Measurements from ENCODE around the gene EPHA2.

Gene EPHA2

GRCh38 chr1:16183765-16184556 is 28.1 kb upstream of the EPHA2 start:
- WGBS (ENCODE audit: insufficient coverage, insufficient read length) = no CpG with 5 or more reads among the region's 19 CpGs
- 0 out of 2 replicates have a peak, but pooled peaks cover 1% of the 10 kb centered on the region for H3K4me1 ChIP-seq (ENCODE audit: control insufficient read depth, insufficient read depth, low read length)
- H3K27me3 ChIP-seq (ENCODE audit: control insufficient read depth, insufficient read depth, low read length) = no peaks in the 10 kb centered on the region
- no peak overlapping the region for H3K4me3 ChIP-seq (ENCODE audit: low read length)
- H3K36me3 ChIP-seq (ENCODE audit: control insufficient read depth, insufficient read depth, low read length) = no peaks in the 10 kb centered on the region
- DNase-seq (ENCODE audit: low read depth, low spot score) = no peak
- no peak overlapping the region for H3K27ac ChIP-seq (ENCODE audit: low read length)
- no peaks in the 10 kb centered on the region for H3K9me3 ChIP-seq (ENCODE audit: control insufficient read depth, insufficient read depth, low read length)

GRCh38 chr1:16183179-16183578 is 27.3 kb upstream of the EPHA2 start:
- Histone ChIP-seq H3K27me3 (ENCODE audit: control insufficient read depth, insufficient read depth, low read length) (no peaks in the 10 kb centered on the region), H3K4me1 (ENCODE audit: control insufficient read depth, insufficient read depth, low read length) (0 out of 2 replicates have a peak, but pooled peaks cover 1% of the 10 kb centered on the region), H3K27ac (ENCODE audit: low read length) (no peak overlapping the region), H3K4me3 (ENCODE audit: low read length) (no peak overlapping the region), H3K36me3 (ENCODE audit: control insufficient read depth, insufficient read depth, low read length) (no peaks in the 10 kb centered on the region), H3K9me3 (ENCODE audit: control insufficient read depth, insufficient read depth, low read length) (no peaks in the 10 kb centered on the region)
- DNase-seq (ENCODE audit: low read depth, low spot score) = no peak
- no CpG with 5 or more reads among the region's 13 CpGs for WGBS (ENCODE audit: insufficient coverage, insufficient read length)

GRCh38 chr1:16181887-16182719 is 26.2 kb upstream of the EPHA2 start:
- no CpG with 5 or more reads among the region's 18 CpGs for WGBS (ENCODE audit: insufficient coverage, insufficient read length)
- Histone ChIP-seq H3K4me1 (ENCODE audit: control insufficient read depth, insufficient read depth, low read length) (0 out of 2 replicates have a peak, but pooled peaks cover 1% of the 10 kb centered on the region), H3K4me3 (ENCODE audit: low read length) (no peak overlapping the region), H3K27ac (ENCODE audit: low read length) (no peak overlapping the region), H3K36me3 (ENCODE audit: control insufficient read depth, insufficient read depth, low read length) (no peaks in the 10 kb centered on the region), H3K27me3 (ENCODE audit: control insufficient read depth, insufficient read depth, low read length) (no peaks in the 10 kb centered on the region), H3K9me3 (ENCODE audit: control insufficient read depth, insufficient read depth, low read length) (no peaks in the 10 kb centered on the region)
- DNase-seq (ENCODE audit: low read depth, low spot score) = no peak

- no peak overlapping the region for H3K4me3 ChIP-seq (ENCODE audit: low read length)
- no peaks in the 10 kb centered on the region for H3K27me3 ChIP-seq (ENCODE audit: control insufficient read depth, insufficient read depth, low read length)
- WGBS (ENCODE audit: insufficient coverage, insufficient read length) = no CpG with 5 or more reads among the region's 13 CpGs
- H3K4me1 ChIP-seq (ENCODE audit: control insufficient read depth, insufficient read depth, low read length) = 0 out of 2 replicates have a peak, but pooled peaks cover 1% of the 10 kb centered on the region
- H3K36me3 ChIP-seq (ENCODE audit: control insufficient read depth, insufficient read depth, low read length) = no peaks in the 10 kb centered on the region
- no peaks in the 10 kb centered on the region for H3K9me3 ChIP-seq (ENCODE audit: control insufficient read depth, insufficient read depth, low read length)
- no peak overlapping the region for H3K27ac ChIP-seq (ENCODE audit: low read length)
- DNase-seq (ENCODE audit: low read depth, low spot score) = no peak
These were observed 24.5 kb upstream of the EPHA2 start for GRCh38 chr1:16180291-16180824.

GRCh38 chr1:16178596-16179497 is 23.0 kb upstream of the EPHA2 start:
- no peak for DNase-seq (ENCODE audit: low read depth, low spot score)
- no CpG with 5 or more reads among the region's 19 CpGs for WGBS (ENCODE audit: insufficient coverage, insufficient read length)

GRCh38 chr1:16177306-16177705 is 21.4 kb upstream of the EPHA2 start:
- no CpG with 5 or more reads among the region's 4 CpGs for WGBS (ENCODE audit: insufficient coverage, insufficient read length)
- no peak for DNase-seq (ENCODE audit: low read depth, low spot score)
- no peak overlapping the region for H3K27ac ChIP-seq (ENCODE audit: low read length)
- H3K4me3 ChIP-seq (ENCODE audit: low read length) = no peak overlapping the region
- H3K9me3 ChIP-seq (ENCODE audit: control insufficient read depth, insufficient read depth, low read length) = no peaks in the 10 kb centered on the region
- no peaks in the 10 kb centered on the region for H3K36me3 ChIP-seq (ENCODE audit: control insufficient read depth, insufficient read depth, low read length)
- no peaks in the 10 kb centered on the region for H3K27me3 ChIP-seq (ENCODE audit: control insufficient read depth, insufficient read depth, low read length)
- peaks cover 3% of the 10 kb centered on the region; the same call in 1 of the 2 replicates for H3K4me1 ChIP-seq (ENCODE audit: control insufficient read depth, insufficient read depth, low read length)

More at GRCh38 chr1:16178596-16179497, 23.0 kb upstream of the EPHA2 start:
- Histone ChIP-seq H3K27ac (ENCODE audit: low read length) (no peak overlapping the region), H3K9me3 (ENCODE audit: control insufficient read depth, insufficient read depth, low read length) (no peaks in the 10 kb centered on the region), H3K36me3 (ENCODE audit: control insufficient read depth, insufficient read depth, low read length) (no peaks in the 10 kb centered on the region), H3K4me3 (ENCODE audit: low read length) (no peak overlapping the region), H3K27me3 (ENCODE audit: control insufficient read depth, insufficient read depth, low read length) (no peaks in the 10 kb centered on the region), H3K4me1 (ENCODE audit: control insufficient read depth, insufficient read depth, low read length) (0 out of 2 replicates have a peak, but pooled peaks cover 1% of the 10 kb centered on the region)

GRCh38 chr1:16176653-16177052 is 20.8 kb upstream of the EPHA2 start:
- no peak overlapping the region for H3K27ac ChIP-seq (ENCODE audit: low read length)
- H3K4me3 ChIP-seq (ENCODE audit: low read length) = no peak overlapping the region
- no peak for DNase-seq (ENCODE audit: low read depth, low spot score)
- no peaks in the 10 kb centered on the region for H3K9me3 ChIP-seq (ENCODE audit: control insufficient read depth, insufficient read depth, low read length)
- no peaks in the 10 kb centered on the region for H3K27me3 ChIP-seq (ENCODE audit: control insufficient read depth, insufficient read depth, low read length)
- no CpG with 5 or more reads among the region's 7 CpGs for WGBS (ENCODE audit: insufficient coverage, insufficient read length)
- no peaks in the 10 kb centered on the region for H3K36me3 ChIP-seq (ENCODE audit: control insufficient read depth, insufficient read depth, low read length)
- peaks cover 2% of the 10 kb centered on the region; the same call in 1 of the 2 replicates for H3K4me1 ChIP-seq (ENCODE audit: control insufficient read depth, insufficient read depth, low read length)

- Histone ChIP-seq H3K4me3 (ENCODE audit: low read length) (no peak overlapping the region), H3K9me3 (ENCODE audit: control insufficient read depth, insufficient read depth, low read length) (no peaks in the 10 kb centered on the region), H3K27me3 (ENCODE audit: control insufficient read depth, insufficient read depth, low read length) (no peaks in the 10 kb centered on the region), H3K27ac (ENCODE audit: low read length) (no peak overlapping the region), H3K4me1 (ENCODE audit: control insufficient read depth, insufficient read depth, low read length) (peaks cover 2% of the 10 kb centered on the region; the same call in 1 of the 2 replicates), H3K36me3 (ENCODE audit: control insufficient read depth, insufficient read depth, low read length) (no peaks in the 10 kb centered on the region)
- no peak for DNase-seq (ENCODE audit: low read depth, low spot score)
- WGBS (ENCODE audit: insufficient coverage, insufficient read length) = no CpG with 5 or more reads among the region's 24 CpGs
These were observed 20.0 kb upstream of the EPHA2 start for GRCh38 chr1:16175610-16176553.
